ENCODE measurements around the gene CACNA1I.

DNA sequence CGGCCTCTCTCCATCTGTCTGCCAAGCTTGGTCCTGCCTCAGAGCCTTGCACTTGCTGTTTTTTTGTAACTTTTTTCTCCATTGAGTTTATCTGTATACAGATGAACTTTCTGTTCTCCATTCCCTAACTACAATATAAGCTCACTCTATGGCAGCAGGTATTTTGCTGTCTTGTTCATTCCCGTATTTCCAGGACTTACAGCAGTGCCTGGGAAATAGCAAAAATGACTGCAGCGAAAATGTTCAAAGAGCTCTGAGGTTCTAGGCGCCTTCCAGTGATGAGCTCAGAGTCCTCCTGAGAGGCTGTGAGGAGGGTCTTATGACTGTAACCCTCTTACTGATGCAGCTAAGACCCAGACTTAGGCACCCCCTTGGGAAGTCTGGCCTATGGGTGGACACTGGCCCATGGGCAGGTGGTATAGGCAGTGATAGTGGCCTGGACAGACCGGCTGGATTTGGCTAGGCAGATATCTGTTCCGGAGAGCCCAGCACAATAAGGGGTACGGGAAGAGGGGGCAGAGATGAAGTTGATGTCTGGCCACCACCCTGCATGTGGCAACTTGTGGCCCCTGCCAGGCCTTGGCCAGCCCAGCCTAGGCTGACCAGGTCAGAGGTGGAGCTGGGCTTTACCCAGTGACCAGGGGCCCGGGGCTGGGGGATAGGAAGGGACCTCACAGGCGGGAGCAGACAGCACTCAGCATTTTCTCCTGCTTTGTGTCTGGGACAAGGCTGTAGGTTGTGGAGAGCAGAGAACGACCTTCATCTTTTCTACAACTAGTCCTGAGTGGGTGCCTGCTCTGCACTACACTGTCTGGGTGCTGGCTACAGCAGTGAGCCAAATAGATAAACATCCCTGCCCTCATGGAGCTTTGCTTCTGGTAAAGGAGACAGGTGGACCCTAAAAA lies 45.5 kb upstream of the CACNA1I start:
- no peak for TF ChIP-seq POLR2A (IDR thresholded peaks at IDR 0.05)
- no peak for TF ChIP-seq CTCF (IDR thresholded peaks at IDR 0.05)
